NCI-H1105 (cell line): ENCODE data around the gene ZFHX3.

Source experiments
- DNase-seq: peaks from one replicate; lab custom pipeline; 2025; lab: John Stamatoyannopoulos, UW

ZFHX3 gene

DNA sequence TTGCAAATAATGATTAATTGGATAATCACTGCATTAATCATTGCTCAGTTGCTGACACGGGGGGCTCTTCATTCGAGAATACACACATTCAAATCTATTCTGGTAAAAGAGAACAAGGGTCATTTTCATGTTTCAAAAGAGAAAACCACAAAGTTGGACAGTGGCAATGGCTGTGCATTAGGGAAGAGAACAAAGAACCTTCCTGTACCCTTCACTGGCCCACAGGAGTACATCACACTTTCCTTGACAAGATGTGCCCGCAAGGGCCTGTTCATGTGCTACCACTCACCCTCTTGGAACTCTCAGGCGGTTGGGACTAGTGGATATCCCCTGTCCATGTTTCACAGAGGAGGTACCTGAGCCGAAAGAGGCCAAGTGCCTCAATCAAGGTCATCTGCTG lies 223.2 kb downstream of the ZFHX3 start:
- no peak for DNase-seq

DNA sequence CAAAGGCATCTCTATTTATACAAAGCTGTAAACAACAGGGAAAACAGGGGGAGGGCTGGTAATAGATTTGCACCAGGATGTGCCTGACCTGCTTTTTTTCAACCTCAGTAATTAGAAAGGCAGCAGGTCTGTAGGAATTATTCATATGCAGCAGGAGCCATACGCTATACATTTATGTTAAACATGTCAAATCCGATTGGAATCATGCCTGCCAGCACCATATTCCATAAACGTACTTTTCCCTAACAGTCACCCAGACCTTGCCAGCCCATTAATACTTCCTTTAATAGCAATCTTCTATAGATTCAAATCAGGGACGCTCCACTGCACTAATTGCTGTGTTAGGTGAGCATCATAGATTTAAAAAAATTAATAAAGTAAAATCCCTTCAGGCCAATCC lies 223.9 kb downstream of the ZFHX3 start:
- DNase-seq, result no peak

DNA sequence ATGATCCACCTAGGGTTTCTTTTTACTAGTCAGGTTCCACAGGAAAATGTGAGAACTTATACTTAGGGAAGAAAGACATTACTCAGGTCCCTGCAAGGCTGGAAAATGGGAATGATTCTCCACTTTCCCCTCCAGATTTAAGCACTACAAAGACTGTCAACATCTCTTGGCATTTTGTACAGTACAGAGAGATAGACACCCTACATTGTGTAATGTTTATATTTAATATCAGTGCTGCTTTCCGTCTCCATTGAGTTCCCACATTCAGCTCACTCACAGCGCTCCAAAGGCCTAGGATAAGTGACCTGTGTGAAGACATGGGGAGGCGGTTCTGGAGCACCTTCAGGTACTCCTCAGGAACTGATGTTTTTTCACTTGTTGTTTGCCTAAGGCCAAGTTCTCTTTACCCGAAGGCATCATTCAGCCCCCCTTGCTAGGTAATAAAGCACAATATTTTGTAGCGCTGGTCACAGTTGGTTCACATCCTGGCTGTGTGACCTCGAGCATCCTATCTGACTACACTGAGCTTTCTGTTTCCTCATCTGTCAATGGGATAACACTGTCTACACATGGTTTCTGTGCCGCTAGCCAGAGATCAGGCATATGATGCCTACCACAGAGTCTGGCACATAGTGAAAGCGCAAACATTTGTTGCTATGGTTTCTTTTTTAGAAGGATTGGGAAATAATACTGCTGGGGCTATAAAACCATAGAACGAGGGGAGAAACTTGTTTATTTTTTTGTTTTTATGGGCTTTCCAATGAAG lies 226.6 kb downstream of the ZFHX3 start:
- DNase-seq, result no peak

DNA sequence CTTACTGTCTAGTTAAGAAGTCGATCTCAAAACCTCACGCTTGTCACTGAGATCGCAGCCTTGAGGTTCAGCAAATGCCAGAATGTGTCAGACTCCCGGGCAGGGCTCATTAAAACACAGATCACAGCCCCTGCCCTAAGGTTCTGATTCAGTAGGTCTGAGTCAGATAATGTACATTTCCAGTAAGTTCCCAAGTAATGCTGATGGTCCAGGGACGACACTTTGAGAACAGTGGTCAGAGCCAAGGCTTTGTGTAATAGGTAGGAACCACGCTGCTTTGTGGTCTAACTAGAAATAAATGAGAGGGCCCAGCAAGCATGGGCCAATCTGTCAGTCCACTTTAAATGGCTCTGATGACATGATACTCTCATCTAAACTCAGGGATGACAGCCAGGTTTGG lies 228.6 kb downstream of the ZFHX3 start:
- DNase-seq, result no peak

DNA sequence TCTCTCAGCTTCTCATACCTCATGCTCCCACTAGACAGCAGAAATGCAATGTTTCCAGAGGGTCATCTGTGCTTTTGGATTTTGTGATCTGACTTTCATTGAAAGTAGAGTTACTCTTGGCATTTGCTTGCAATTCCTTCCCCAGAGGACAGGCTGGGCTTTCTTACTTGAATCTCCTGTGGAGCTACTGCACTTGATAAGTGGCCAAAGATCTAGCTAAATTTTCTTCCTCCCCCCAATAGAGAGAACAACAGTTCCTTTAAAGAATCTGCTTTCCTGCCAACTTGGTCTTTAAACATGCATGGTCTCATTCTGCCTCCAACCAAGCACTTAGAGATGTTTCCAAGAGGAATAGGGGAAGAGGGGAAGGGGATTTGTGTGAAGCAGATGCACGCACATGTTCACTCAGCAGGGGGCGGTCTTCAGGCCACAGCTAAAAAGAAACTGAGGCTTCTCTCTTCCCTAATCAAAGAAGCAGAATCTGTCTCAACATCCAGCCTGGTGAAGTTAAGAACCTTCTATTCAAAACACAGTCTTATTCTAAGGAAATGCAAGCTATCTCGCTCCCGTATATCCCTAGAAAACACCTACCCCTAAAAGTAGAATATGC lies 229.6 kb downstream of the ZFHX3 start:
- no peak for DNase-seq

DNA sequence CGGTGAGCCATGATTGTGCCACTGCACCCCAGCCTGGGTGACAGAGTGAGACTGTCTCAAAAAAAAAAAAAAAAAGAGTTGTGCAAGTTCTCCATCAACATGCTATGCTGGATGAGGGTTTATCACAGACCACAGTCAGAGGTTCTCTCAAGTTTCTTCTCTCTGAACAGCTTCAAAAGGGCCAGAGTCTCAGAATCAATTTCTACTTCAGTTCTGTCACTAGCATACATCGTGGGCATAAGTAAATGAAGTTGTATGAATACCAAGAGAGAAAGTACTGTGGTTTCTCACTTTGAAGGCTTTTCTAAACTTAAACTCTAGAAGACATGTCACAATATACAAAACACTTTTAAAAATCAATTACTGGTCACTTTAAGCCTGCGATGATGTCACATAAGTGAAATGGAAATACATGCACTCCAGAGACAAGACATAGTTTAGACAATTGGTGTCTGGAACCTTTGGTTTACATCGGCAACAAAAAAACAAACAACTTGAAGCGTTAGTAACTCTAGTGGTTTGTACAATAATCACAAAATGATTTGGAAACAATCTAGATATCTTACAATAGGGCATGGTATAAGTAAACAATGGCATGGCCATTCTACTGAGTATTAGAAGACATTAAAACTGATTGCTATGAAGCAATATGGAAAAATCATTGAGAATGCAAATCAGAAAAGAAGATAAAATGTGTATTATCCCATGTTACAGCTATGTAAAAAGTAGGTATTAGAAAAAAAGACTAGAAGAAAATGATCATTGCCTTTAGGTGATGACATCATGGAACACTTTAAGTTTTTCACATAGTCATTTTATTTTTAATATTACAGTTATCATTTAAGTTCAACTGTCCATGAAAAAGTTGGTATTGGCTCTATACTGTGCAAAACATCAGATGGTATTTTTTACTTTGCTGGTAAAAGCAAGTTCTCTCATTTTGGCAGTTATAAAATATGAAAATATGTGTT lies 232.3 kb downstream of the ZFHX3 start:
- DNase-seq, result no peak

DNA sequence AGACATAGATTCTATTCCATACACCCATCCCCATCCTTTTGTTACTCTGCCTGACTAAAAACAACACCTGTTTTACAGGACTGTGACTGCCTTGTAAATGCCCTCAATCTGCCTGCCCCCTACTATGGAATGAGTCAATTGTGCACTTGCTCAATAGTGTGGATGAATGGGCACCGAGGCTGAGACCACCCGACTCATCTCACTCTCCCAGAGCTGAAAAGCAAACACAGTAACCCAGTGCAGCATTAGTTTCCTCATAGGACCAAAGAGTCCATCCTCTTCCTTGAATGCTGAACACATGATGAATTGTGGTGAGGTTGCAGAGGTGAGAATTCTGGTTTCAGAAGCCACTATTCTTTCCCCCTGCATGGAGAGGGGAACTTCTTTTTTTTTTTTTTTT lies 233.7 kb downstream of the ZFHX3 start:
- no peak for DNase-seq

DNA sequence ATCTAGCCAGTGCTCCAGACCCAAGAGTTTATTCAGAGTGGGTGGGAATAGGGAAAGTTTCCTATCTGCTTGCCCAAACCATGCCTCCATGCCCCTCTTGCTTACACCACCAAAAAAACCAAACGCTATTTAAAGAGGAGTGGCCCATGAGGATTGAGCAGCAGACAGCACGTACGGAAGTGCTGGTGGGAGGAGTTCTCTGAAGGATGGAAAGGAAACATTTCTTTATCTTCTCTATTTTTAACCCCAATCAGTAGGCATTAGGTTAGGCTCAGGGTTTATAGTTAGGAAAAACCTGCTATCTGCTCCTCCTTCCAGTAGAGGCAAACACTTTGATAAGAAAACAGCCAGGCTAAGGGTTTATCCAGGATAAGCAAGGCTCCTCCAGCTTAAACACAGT lies 235.3 kb downstream of the ZFHX3 start:
- no peak for DNase-seq

DNA sequence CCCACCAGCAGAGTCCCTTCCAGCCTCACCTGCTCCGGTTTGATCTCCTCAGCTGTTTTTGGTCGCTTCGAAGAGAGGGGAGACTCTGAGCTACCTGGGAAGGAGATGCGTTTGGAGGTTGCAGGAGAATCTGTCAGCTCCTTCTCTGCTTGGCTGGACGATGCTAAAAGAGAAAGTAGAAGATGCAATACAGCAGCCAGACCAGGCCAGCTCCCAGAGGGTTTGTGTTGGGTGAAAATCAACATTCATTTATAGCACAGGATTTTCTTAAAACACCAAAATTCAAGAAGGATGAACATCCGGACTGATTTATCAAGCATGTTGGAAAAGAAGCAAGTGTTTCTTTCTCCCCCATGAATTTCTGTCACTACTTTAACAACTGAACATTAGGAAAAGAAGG lies 236.1 kb downstream of the ZFHX3 start:
- no peak for DNase-seq

DNA sequence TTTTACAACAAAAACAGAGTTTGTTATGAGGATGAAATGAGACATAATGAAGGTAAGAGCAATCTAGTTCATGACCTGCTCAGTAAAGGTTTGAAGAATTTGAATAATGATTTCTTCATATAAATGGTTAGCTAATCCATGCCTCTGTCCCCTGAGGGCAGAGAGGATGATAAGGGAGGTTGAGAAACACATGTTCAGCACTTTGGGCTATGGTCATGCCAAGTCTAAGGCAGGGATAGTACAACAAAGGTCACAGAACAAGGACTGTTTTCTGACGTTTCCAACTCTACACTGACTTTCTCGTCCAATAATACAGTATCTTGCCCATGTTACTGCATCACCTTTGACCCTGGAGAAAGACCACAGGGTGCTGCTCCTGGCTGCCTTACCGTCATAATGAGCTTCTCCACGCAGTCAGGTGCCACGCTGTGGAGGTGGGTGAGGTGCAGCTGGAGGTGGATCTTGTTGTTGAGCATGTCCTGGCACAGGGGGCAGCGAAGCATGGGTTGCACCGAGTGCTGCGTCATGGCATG lies 236.7 kb downstream of the ZFHX3 start:
- DNase-seq, result no peak

DNA sequence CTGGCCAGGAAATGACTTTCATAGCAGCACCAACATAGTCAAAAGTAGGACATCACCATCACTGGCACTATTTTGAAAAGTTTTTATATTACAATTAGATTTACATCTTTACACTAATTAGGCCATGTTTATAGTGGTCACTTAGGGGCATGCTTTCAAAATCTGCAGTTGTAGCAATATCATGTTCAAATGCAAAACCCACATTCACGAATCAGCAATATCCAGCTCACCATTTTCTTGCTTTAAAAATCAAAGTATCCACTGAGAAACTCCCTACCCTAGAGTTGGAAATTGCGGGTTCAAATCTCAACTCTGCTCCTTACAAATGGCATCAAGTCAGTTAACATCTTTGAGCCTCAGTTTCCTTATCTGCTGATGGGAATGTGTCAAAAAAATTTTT lies 237.4 kb downstream of the ZFHX3 start:
- no peak for DNase-seq

DNA sequence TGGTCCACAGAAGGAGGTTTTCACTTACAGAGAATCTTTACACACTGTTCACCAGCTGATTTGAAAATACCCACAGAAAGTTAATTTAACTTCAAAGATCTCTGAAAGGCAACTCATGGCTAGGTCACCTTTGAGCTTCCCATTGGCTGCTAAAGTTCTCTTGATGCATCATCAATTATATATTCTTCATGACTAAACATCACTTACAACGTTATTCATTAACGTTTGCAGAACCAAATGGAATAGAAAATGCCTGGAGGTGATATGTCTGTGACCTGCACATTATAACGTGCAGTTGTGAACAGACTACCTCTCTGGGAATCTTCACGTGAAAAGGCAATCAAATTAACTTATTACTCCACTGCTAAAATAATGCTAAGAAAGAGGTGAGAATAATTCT lies 238.5 kb downstream of the ZFHX3 start:
- DNase-seq, result no peak

DNA sequence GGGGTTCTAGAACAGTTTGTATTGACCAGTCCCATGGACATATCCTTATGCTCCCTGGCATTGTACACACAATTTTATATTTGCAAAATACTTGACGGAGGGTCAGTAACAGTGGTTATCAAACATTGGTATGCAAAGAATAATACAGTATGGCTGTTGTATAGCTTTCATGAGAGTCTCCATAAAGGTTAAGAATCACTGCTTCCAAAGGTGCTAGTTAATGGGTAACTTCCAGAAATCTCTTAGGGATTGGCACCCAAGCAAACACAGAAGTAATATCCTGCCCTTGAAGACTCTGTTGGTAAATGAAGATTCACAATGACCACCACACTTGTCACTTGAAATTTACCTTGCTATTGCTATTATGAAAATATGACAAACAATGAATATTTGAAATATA lies 239.2 kb downstream of the ZFHX3 start:
- DNase-seq, result no peak

DNA sequence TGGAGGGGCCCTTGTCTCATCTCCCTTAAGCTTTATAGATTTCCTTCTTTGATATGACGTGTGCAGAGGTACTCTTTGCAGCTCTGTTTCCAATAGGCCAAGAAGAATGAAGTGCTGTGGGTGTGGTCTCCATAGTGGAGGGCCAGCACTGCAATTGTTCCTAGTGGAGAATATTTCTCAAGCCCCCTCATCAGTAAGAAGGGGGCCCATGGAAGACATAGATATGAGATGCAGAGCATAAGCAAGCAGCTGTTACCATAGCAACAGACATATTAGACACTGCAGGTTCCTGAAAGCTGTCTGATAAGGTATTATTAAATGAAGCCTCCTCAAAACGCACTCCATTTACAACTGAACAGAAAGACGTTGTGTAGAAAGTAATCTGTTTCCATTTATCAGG lies 240.7 kb downstream of the ZFHX3 start:
- no peak for DNase-seq

DNA sequence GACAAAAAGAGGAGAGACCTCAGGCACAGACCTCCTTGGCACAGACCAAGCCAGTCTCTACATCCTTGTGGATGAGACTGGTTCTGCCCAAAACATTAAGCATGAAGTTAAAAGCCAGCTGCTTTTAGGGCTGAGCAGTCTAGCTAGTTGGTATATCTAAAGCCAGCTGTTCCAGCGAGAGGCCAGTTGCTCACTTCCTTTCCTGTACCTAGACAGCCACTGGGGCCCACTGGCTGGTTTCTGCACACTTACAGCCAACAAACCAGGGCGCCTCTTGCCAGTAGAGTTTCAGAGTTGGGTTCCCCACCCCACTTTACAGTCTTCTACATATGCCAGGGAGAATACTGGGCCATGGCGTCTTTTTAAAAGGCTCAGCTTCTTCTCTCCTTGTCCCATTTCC lies 242.4 kb downstream of the ZFHX3 start:
- no peak for DNase-seq

DNA sequence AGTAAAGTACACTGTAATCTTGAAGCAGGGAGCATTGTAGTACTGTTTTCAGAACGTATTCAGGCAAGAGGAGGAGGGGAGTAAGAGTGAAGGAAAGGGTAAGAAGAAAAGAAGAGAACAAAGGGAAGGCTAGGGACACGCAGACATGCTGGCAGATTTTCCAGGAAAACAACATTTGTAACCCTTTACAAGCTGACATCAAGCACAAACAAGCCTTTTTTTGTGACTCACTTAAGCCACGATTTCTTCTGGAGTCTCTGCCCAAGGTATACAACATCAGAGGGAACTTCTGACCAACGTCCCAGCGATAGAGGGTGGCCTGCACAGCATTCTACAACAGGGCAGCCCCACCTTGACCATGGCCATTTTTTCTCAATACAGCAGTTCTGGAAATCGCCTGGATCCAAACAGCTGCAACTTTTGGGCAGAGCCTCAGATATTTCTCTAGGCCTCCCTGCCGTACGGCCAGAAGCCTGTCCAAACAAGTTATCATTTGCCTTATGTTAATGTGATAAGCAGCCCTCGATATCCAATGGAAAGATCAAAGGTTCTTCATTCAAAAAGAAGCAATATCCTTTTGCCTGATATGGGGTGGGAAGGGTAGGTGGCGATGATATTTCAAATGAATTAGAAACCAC lies 247.3 kb downstream of the ZFHX3 start:
- DNase-seq, result no peak

DNA sequence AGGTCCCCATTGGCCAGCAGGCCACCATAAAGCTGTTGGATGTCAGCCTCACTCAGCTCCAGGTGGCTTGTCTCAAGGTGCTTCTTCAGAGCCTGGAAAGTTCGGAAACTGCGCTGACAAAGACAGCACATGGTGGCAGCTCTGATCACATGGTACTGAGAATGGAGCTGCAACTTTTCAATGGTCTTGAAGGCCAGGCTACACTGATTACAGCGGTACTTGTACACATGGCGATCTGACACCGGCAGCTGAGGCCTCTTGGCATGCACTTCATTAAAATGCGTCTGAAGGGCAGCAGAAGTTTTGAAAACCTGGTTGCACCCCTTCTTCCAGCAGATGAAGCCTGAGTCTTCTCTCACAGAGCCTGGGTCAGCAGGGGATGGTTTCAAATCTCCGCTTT lies 249.7 kb downstream of the ZFHX3 start:
- no peak for DNase-seq

DNA sequence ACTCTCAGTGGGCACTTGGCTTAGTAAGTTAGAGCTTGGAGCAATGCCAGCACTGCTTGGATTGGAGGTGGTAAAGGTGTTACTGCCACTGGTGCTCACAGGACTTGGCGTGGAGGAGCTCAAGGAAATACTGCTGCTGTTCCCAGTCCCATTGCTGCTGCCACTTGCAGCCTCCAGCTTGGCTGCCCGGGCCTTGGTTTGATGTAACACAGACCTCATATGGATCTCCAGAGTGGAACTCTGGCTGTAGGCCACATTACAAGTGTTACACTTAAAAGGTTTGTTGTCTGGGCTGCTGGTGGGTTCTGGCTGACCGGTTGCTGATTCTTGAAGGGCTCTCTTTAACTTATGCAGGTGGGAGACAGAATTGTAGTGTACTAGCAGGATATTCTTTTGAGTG lies 250.3 kb downstream of the ZFHX3 start:
- DNase-seq, result no peak

DNA sequence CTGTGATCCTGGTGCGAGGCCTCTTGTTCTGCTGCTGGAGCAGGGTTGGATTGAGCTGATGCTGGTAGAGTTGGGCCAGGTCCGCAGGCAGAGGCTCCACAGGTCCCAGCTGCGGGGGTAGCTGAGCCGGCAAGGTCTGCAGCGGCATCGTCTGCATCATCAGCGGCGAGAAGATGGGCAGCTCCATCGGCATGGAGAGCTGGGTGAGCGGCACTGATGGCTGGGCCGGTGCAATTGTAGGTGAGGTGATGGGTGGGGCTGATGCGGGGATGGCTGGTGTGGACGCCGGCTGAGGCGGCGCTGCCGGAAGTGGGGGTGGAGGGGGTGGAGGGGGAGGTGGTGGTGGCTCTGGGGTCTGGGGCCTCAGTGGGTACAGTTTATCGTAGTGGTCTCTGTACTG lies 251.7 kb downstream of the ZFHX3 start:
- no peak for DNase-seq

DNA sequence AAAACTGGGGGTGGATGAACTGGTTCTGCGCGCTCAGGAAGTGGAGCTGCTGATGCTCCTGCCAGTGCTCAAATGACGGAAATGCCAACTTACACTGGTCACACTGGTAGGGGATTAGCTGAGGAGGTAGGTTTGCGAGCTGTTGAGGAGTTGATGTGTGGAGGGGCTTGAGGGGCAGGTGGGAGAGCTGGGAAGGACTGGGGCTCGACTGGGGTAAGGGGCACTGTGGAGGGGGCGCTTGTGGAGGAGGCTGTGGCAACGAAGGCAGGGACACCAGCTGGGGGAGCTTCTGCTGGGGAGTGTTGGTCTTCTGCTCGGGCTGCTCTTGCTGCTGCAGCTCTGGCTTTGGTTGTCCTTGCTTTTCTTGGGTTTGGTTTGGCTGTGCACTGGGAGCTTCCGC lies 252.9 kb downstream of the ZFHX3 start:
- DNase-seq, result no peak

DNA sequence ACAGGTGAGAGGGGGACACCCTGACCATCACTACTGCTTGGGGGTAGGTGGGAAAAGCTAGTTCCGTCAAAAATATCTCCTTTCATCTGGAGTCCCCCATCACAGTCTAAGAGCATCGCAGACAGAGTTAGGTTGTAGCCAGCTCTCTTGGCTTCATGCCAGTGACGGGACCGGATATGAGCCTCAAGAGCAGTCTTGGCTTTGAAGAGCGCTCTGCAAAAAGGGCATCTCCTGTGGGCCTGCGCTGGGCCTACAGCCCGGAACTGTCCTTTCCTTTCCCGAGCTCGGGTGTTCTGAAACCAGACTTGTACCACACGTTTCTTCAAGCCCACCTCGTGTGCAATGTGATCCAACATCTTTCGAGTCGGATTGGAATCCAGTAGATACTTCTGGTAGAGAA lies 253.6 kb downstream of the ZFHX3 start:
- DNase-seq, result no peak

DNA sequence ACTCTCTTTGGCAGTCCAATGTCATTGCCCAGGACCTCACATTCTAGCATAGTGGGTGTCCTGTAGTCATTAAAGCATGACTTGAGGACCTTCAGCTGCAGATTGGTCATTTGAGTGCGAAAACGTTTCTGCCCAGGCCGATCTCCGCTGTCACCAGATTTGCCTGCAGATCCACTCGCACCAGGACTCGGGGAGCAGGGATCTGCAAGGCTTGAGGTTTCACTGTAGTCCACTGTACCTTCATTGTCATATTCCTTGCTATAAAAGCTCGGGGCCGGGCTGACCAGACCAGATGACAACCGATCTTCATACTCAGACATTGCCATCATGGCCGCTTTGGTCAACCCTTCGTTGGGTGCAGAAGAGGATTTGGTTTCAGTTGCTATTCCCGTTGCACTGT lies 254.2 kb downstream of the ZFHX3 start:
- no peak for DNase-seq
